ENCODE measurements around the gene UBFD1.

Gene UBFD1

DNA sequence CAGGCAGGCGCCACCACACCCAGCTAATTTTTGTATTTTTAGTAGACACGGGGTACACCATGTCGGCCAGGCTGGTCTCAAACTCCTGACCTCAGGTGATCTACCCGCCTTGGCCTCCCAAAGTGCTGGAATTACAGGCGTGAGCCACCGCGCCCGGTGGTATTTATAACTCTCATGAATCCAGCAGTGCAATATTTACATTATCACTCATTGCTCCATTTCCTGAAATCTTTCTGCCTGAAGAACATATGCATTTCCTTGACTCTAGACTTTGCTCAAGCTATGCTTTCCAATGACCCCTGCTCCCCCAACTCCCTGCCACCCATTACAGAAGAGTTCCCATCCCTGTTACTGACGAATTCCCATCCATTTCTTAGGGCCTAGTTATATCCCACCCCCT lies 58.3 kb downstream of the UBFD1 start:
- DNase-seq = no peak

Data from NCI-H1105 (cell line).